Neural cell (in vitro differentiated cells): ENCODE measurements around the gene MPP1. TPM values are rescaled to one million over a fixed set of nuclear protein-coding genes. Genes with fewer than 3 reads are reported as not detected.
"Not testable (repeated sequence)": the region's sequence is repeated elsewhere in the genome, so short reads cannot be mapped to it uniquely, and the experiment has no call there.

Source experiments
- H2AFZ ChIP-seq: fragments of 200-600, 300-800 bp; sonication (generic), shearing (Covaris generic); 2 replicates; pipeline ENCODE4 v1.6.0; 2014; ENCODE audit warnings: low read depth, mild to moderate bottlenecking, antibody characterized with exemption, low read length, moderate library complexity
- H3F3A ChIP-seq: fragments of 200-600 bp; shearing (Covaris generic); 2 replicates; pipeline ENCODE4 v1.6.1; 2016; ENCODE audit warnings: mild to moderate bottlenecking, moderate library complexity, mixed read lengths, antibody characterized with exemption, low read length; ENCODE audit not compliant: insufficient read depth, poor library complexity, severe bottlenecking
- H3K27ac ChIP-seq: fragments of 200-600, 300-800 bp; sonication (generic), shearing (Covaris generic); 2 replicates; pipeline ENCODE4 v1.5.1; 2014; ENCODE audit warnings: mild to moderate bottlenecking, low read length, moderate library complexity
- H3K27me3 ChIP-seq: fragments of 300-800, 200-600 bp; sonication (generic), shearing (Covaris generic); 2 replicates; pipeline ENCODE4 v1.6.0; 2014; ENCODE audit warnings: mild to moderate bottlenecking, low read depth, low read length, moderate library complexity; ENCODE audit not compliant: insufficient read depth
- H3K36me3 ChIP-seq: fragments of 300-800, 200-600 bp; sonication (generic), shearing (Covaris generic); 2 replicates; pipeline ENCODE4 v1.5.1; 2014; ENCODE audit warnings: mild to moderate bottlenecking, antibody characterized with exemption, low read length, moderate library complexity; ENCODE audit not compliant: insufficient read depth
- H3K4me2 ChIP-seq: fragments of 300-800, 200-600 bp; sonication (generic), shearing (Covaris generic); 2 replicates; pipeline ENCODE4 v1.6.0; 2014; ENCODE audit warnings: mild to moderate bottlenecking, low read length
- H3K4me3 ChIP-seq: fragments of 300-800, 200-600 bp; sonication (generic), shearing (Covaris generic); 2 replicates; pipeline ENCODE4 v1.5.1; 2014; ENCODE audit warnings: mild to moderate bottlenecking, low read length, moderate library complexity
- H3K79me2 ChIP-seq: fragments of 200-600 bp; shearing (Covaris generic); replicated peaks from 2 replicates; pipeline ENCODE4 v1.6.0; 2014; ENCODE audit warnings: mild to moderate bottlenecking, low read length, moderate library complexity; ENCODE audit not compliant: insufficient read depth
- H3K9ac ChIP-seq: fragments of 300-800, 200-600 bp; sonication (generic), shearing (Covaris generic); 2 replicates; pipeline ENCODE4 v1.6.1; 2016; ENCODE audit warnings: mild to moderate bottlenecking, low read length, mixed read lengths
- H3K9me2 ChIP-seq: fragments of 200-600 bp; shearing (Covaris generic); 2 replicates; pipeline ENCODE4 v1.6.1; 2016; ENCODE audit warnings: mild to moderate bottlenecking, low read length, mixed read lengths; ENCODE audit not compliant: insufficient read depth
- H3K9me3 ChIP-seq: fragments of 200-600, 300-800 bp; sonication (generic), shearing (Covaris generic); 2 replicates; pipeline ENCODE4 v1.6.1; 2016; ENCODE audit warnings: mild to moderate bottlenecking, mixed run types, low read length, moderate library complexity, mixed read lengths
- H4K20me1 ChIP-seq: fragments of 200-600 bp; shearing (Covaris generic); 2 replicates; pipeline ENCODE4 v1.6.1; 2016; ENCODE audit warnings: mild to moderate bottlenecking, mixed run types; ENCODE audit not compliant: insufficient read depth
- CTCF ChIP-seq: fragments of 450-650 bp; IDR thresholded peaks from 2 replicates; pipeline ENCODE4 v1.5.1; 2014; ENCODE audit warnings: antibody characterized with exemption, mild to moderate bottlenecking, moderate library complexity; ENCODE audit not compliant: poor library complexity, severe bottlenecking
- EP300 ChIP-seq: fragments of 450-650 bp; conservative IDR thresholded peaks from 2 replicates; pipeline ENCODE4 v1.6.1; 2014; ENCODE audit warnings: antibody characterized with exemption, mild to moderate bottlenecking, moderate library complexity; ENCODE audit not compliant: poor library complexity, severe bottlenecking
- EZH2 ChIP-seq: fragments of 200-600, 300-800 bp; shearing (Covaris generic), sonication (generic); IDR thresholded peaks from 2 replicates; pipeline ENCODE4 v1.6.1; 2014; ENCODE audit warnings: antibody characterized with exemption, low read length, borderline replicate concordance, mild to moderate bottlenecking; ENCODE audit not compliant: insufficient read depth, poor library complexity, severe bottlenecking
- MXI1 ChIP-seq: fragments of 450-650 bp; conservative IDR thresholded peaks from 2 replicates; pipeline ENCODE4 v1.6.1; 2014; ENCODE audit warnings: antibody characterized with exemption, mild to moderate bottlenecking; ENCODE audit not compliant: poor library complexity, severe bottlenecking
- POLR2AphosphoS5 ChIP-seq: IDR thresholded peaks from 2 replicates; pipeline ENCODE4 v1.6.1; 2012
- RAD21 ChIP-seq: fragments of 450-650 bp; conservative IDR thresholded peaks from 2 replicates; pipeline ENCODE4 v1.6.1; 2014; ENCODE audit warnings: antibody characterized with exemption, mild to moderate bottlenecking, moderate library complexity
- REST ChIP-seq: IDR thresholded peaks from 2 replicates; pipeline ENCODE4 v1.6.1; 2012; ENCODE audit warnings: borderline replicate concordance
- SMC3 ChIP-seq: fragments of 450-650 bp; conservative IDR thresholded peaks from 2 replicates; pipeline ENCODE4 v1.6.1; 2014; ENCODE audit warnings: antibody characterized with exemption, mild to moderate bottlenecking, moderate library complexity; ENCODE audit not compliant: poor library complexity
- TAF1 ChIP-seq: IDR thresholded peaks from 2 replicates; pipeline ENCODE4 v1.6.1; 2012; ENCODE audit warnings: low read depth
- polyA plus RNA-seq: library from polyadenylated mRNA; depleted of rRNA; stranded (reverse); fragments of >200 nt; gene quantifications from 2 replicates; pipeline ENCODE4 v1.2.3, GENCODE V29; 2014

MPP1 gene
- polyA plus RNA-seq, 1 donor from 2014 or later = 17.5 TPM

GRCh38 chrX:154816326-154816898, 11.1 kb upstream of the MPP1 start:
- H3K9me2 ChIP-seq, H3K27me3 ChIP-seq, H3K4me3 ChIP-seq, H3K36me3 ChIP-seq, H3K4me2 ChIP-seq, H3K9ac ChIP-seq, H3K27ac ChIP-seq, H3K79me2 ChIP-seq, H2AFZ ChIP-seq, H3F3A ChIP-seq, H4K20me1 ChIP-seq, H3K9me3 ChIP-seq: not testable (repeated sequence)

GRCh38 chrX:154815274-154815818, 10.1 kb upstream of the MPP1 start:
- Histone ChIP-seq H4K20me1 (no peaks in the 10 kb centered on the region), H3K27me3 (no peaks in the 10 kb centered on the region), H3K9ac (no peak overlapping the region), H3K4me3 (no peak overlapping the region), H3K36me3 (no peaks in the 10 kb centered on the region), H3K79me2 (no peaks in the 10 kb centered on the region), H3K27ac (no peak overlapping the region), H3F3A (no peaks in the 10 kb centered on the region), H3K4me2 (no peak overlapping the region), H3K9me2 (no peaks in the 10 kb centered on the region), H3K9me3 (no peaks in the 10 kb centered on the region), H2AFZ (no peak overlapping the region)
- TF ChIP-seq POLR2AphosphoS5 (no peak), MXI1 (no peak), CTCF (no peak)

DNA sequence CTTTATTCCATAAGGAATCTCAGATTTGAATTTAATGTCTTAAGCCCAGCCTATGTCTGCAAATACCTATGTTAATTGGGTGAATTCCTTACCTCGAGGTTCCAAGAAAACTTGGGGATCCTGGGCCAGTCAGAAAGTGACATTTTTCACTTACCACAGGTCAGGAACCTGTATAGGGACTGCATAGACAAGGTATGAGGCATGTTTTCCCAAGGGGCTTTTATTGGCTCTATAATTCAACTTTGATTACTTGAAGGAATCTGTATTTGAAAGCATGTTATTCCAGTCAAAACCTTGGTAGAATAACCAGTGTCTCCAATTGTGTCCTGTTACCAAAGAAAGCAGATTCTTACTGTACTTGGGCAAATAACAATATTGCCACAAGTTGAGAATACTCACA, 8.5 kb upstream of the MPP1 start:
- no peak overlapping the region for H3K27ac ChIP-seq
- no peak for TF ChIP-seq TAF1
- TF ChIP-seq EZH2 = no peak
- no peak for TF ChIP-seq SMC3
- TF ChIP-seq RAD21 = no peak
- no peak for TF ChIP-seq POLR2AphosphoS5
- H3K27me3 ChIP-seq = no peaks in the 10 kb centered on the region
- H3K4me3 ChIP-seq = no peak overlapping the region
- no peaks in the 10 kb centered on the region for H3K79me2 ChIP-seq
- no peaks in the 10 kb centered on the region for H3K9me3 ChIP-seq
- H3K36me3 ChIP-seq = no peaks in the 10 kb centered on the region
- no peak overlapping the region for H3K9ac ChIP-seq
- no peak overlapping the region for H3K4me2 ChIP-seq
- H3K9me2 ChIP-seq = no peaks in the 10 kb centered on the region
- H3F3A ChIP-seq = no peaks in the 10 kb centered on the region
- H2AFZ ChIP-seq = no peak overlapping the region
- H4K20me1 ChIP-seq = no peaks in the 10 kb centered on the region

DNA sequence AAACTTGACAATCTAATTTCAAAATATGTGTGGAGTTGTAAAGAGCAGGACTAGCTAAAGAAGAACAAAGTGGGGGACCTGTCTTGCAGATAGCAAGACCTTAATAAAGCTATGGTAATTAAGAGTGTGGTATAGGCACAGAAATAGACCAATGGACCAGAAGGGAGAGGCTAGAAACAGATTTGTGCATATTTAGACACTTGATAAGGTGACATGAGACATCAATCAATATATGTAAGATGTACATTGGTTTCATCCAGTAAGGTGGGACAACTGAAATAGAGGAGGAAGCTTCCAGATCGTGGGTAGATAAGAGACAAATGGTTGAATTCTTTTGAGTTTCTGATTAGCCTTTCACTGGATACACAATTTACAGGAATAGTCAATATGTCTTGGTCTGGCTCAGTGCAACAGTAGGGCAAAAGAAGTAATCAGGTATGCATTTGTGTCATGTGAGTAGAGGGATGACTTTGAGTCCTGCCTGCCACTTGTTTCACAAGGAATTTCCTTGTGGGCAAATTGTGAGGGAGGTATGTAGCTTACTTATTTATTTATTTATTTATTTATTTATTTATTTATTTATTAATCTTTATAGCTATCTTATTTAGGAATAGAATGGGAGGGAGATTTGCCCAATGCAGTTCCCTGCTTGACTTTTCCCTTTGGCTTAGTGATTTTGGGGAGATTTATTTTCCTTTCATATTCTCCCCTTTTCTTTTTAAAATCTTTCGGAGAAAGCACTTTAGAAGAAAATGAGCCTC, 7.2 kb upstream of the MPP1 start:
- Histone ChIP-seq H3K4me2 (no peak overlapping the region), H3K4me3 (no peak overlapping the region), H3K9ac (no peak overlapping the region), H4K20me1 (no peaks in the 10 kb centered on the region), H3K9me2 (no peaks in the 10 kb centered on the region), H3K9me3 (no peaks in the 10 kb centered on the region), H3K36me3 (no peaks in the 10 kb centered on the region), H3K27me3 (no peaks in the 10 kb centered on the region), H3K79me2 (no peaks in the 10 kb centered on the region), H3K27ac (no peak overlapping the region), H2AFZ (no peak overlapping the region), H3F3A (no peaks in the 10 kb centered on the region)
- TF ChIP-seq TAF1 = no peak
- TF ChIP-seq SMC3 = no peak
- no peak for TF ChIP-seq RAD21
- no peak for TF ChIP-seq MXI1
- TF ChIP-seq EP300 = no peak
- no peak for TF ChIP-seq CTCF
- TF ChIP-seq EZH2 = no peak
- TF ChIP-seq REST = no peak
- no peak for TF ChIP-seq POLR2AphosphoS5
